Measurements from ENCODE around the gene TREML2. TPM values are rescaled to one million over a fixed set of nuclear protein-coding genes. Genes with fewer than 3 reads are reported as not detected.
"Not testable (repeated sequence)": the region's sequence is repeated elsewhere in the genome, so short reads cannot be mapped to it uniquely, and the experiment has no call there.

The TREML2 gene
- total RNA-seq, 1 experiment from 2014 or later: not detected

- DNase-seq (ENCODE audit: low read depth): no peak
- in situ Hi-C loops (cut with HindIII; ENCODE audit: low pct_unique_long_range_greater_than_20kb, low sequenced_read_pairs): no loop called here
Measured at GRCh38 chr6:41214559-41215238, 13.8 kb upstream of the TREML2 start.

GRCh38 chr6:41209547-41210320, 8.8 kb upstream of the TREML2 start:
- no peak for DNase-seq (ENCODE audit: low read depth)
- in situ Hi-C loops (cut with HindIII; ENCODE audit: low pct_unique_long_range_greater_than_20kb, low sequenced_read_pairs): no loop called here

GRCh38 chr6:41208439-41209106, 7.6 kb upstream of the TREML2 start:
- in situ Hi-C loops (cut with HindIII; ENCODE audit: low pct_unique_long_range_greater_than_20kb, low sequenced_read_pairs): no loop called here
- DNase-seq (ENCODE audit: low read depth): no peak

DNA sequence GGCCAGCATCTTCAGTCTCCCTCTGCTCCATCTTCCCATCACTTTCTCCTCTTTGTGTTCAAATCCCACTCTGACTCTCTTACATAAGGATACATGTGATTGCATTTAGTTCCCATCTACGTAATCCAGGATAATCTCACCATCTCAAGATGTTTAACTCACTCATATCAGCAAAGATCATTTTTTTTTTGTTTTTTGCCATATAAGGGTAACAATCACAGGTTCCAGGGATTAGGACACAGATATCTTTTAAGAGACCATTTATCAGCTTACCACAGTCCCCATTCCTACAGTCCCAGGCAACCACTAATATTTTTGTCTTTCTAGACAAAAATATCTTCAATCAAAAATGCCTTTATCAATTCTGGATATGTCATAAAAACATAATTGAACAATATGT, 3.2 kb upstream of the TREML2 start:
- DNase-seq (ENCODE audit: low read depth): no peak
- in situ Hi-C loops (cut with HindIII; ENCODE audit: low pct_unique_long_range_greater_than_20kb, low sequenced_read_pairs): no loop called here

DNA sequence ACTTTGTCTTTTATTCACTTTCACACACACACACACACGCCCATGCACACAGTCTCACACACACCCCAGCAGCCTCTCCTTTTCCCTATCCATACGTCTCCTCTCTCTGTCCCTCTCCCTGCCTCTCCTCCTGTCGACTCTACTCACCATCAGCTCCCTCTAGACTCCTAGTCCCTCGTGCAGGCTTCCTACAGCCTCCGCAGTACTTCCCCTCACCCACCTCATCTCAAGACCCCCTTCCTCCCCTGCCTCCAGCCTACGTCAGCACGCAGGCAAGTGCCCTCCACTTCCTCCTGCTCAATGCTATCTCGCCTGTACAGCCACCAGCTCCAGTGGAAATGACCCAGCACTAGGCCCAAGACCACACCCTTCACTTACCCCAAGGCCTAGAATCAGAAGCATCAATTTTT, 820 bp upstream of the TREML2 start:
- no peak for DNase-seq (ENCODE audit: low read depth)
- in situ Hi-C loops (cut with HindIII; ENCODE audit: low pct_unique_long_range_greater_than_20kb, low sequenced_read_pairs): no loop called here

- in situ Hi-C loops (cut with HindIII; ENCODE audit: low pct_unique_long_range_greater_than_20kb, low sequenced_read_pairs): no loop called here
- DNase-seq (ENCODE audit: low read depth): no peak
Measured at GRCh38 chr6:41200296-41200900, 551 bp downstream of the TREML2 start.

- in situ Hi-C loops (cut with HindIII; ENCODE audit: low pct_unique_long_range_greater_than_20kb, low sequenced_read_pairs): no loop called here
- DNase-seq (ENCODE audit: low read depth): no peak
Measured at GRCh38 chr6:41199552-41200246, 1.2 kb downstream of the TREML2 start.

DNA sequence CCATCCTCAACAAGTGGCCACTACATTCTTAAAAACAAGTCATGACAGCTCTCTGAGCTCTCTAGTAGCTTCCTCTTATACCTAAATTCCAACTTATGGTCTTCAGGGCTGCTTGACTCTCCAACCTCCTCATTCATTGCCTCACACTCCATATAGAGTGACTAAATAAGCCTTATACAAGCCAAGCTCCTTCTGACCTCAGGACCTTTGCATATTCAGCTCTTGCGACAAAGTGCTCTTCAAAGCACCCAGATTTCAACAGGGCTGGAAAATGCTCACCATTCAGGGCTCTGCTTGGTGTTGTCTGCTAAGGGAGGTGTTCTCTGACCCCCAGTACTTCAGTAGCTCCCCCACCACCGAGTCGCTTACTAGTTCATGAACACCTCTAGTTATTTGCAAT, 3.7 kb downstream of the TREML2 start:
- in situ Hi-C loops (cut with HindIII; ENCODE audit: low pct_unique_long_range_greater_than_20kb, low sequenced_read_pairs): no loop called here
- DNase-seq (ENCODE audit: low read depth): no peak

DNA sequence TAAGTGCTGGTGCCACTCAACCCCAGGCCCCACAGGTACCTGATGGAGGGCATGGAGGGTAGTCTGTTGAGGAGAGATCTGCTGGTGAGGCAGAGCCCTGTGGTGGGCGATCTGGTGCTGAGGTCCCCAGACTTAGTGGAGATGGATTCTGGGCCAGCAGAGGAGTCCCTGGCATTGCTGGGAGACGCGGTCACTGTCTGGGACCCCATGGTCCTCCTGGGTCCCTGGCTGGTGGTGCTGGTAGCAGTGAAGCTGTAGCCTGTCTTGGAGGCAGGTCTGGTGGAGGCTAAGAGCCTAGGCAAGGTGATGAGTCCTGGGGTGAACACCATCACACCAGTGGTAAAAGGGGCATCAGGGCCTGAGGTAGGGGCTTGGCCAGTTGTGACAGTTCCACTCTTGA, 6.6 kb downstream of the TREML2 start:
- DNase-seq (ENCODE audit: low read depth): no peak
- in situ Hi-C loops (cut with HindIII; ENCODE audit: low pct_unique_long_range_greater_than_20kb, low sequenced_read_pairs): no loop called here

GRCh38 chr6:41193884-41194283, 7.1 kb downstream of the TREML2 start:
- DNase-seq (ENCODE audit: low read depth): no peak
- in situ Hi-C loops (cut with HindIII; ENCODE audit: low pct_unique_long_range_greater_than_20kb, low sequenced_read_pairs): no loop called here

GRCh38 chr6:41193171-41193734, 7.7 kb downstream of the TREML2 start:
- no peak for DNase-seq (ENCODE audit: low read depth)
- in situ Hi-C loops (cut with HindIII; ENCODE audit: low pct_unique_long_range_greater_than_20kb, low sequenced_read_pairs): no loop called here

DNA sequence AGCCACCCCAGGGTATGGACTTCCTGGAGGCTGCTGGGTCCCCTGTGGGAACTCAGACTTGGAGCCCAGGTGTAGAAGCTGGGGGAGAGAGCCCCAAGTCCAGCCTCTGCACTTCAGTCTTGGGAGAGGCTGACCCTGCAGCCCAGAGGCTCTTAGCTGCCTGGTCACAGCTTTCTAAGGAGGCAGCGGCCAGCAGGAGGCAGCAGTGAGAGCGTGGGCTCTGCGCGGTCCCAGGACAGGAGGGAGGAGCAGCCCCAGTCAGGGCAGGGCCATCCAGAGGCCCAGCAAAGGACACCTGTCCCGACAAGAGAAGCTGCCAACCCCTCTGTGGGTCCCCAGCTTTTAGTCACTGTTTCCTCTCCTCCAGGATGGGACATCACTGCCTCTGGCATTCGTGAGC, 9.4 kb downstream of the TREML2 start:
- in situ Hi-C loops (cut with HindIII; ENCODE audit: low pct_unique_long_range_greater_than_20kb, low sequenced_read_pairs): no loop called here

DNA sequence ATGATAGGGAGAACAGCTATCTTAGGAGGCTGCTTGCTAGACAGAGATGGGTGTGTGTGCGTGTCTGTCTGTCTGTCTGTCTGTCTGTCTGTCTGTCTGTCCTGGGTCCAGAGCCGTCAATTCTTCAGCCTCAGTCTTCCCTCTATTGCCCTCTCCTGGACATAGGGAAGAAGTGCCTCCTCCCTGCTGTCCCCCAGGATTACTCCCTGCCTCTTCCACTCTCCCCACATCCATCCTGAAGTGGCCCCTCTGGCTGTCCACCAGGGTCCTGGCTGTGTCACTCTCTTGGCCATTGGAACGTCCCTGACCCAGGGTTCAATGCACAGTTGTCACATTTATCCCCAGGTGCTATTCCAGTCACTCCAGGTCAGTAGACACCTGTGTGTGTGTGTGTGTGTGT, 10.2 kb downstream of the TREML2 start:
- DNase-seq (ENCODE audit: low read depth): no peak
- in situ Hi-C loops (cut with HindIII; ENCODE audit: low pct_unique_long_range_greater_than_20kb, low sequenced_read_pairs): no loop called here

More for the DNA sequence above, 9.4 kb downstream of the TREML2 start:
- DNase-seq (ENCODE audit: low read depth): no peak

DNA sequence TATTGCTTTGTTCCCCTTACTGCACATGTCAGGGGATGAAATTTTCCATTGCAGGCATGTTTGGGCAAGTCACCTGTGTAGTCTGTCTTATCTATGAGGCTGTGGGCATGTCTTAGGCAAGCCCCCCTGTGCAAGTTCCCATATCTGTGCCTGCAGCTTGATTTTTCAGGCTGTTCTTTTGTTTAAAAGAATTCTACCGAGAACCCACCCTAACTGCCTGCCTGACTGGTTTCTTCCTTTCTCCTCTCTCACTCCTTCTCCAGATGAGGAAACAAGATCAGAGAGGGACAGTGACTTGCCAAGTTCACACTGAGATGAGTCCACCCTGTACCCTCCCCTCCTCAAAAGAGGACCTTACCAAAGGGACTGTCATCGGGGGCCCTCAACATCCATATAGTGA, 11.0 kb downstream of the TREML2 start:
- in situ Hi-C loops (cut with HindIII; ENCODE audit: low pct_unique_long_range_greater_than_20kb, low sequenced_read_pairs): no loop called here
- DNase-seq (ENCODE audit: low read depth): no peak

GRCh38 chr6:41189046-41189445, 11.9 kb downstream of the TREML2 start:
- in situ Hi-C loops (cut with HindIII; ENCODE audit: low pct_unique_long_range_greater_than_20kb, low sequenced_read_pairs); DNase-seq (ENCODE audit: low read depth): not testable (repeated sequence)

GRCh38 chr6:41187924-41188886, 12.7 kb downstream of the TREML2 start:
- in situ Hi-C loops (cut with HindIII; ENCODE audit: low pct_unique_long_range_greater_than_20kb, low sequenced_read_pairs): no loop called here
- DNase-seq (ENCODE audit: low read depth): no peak

DNA sequence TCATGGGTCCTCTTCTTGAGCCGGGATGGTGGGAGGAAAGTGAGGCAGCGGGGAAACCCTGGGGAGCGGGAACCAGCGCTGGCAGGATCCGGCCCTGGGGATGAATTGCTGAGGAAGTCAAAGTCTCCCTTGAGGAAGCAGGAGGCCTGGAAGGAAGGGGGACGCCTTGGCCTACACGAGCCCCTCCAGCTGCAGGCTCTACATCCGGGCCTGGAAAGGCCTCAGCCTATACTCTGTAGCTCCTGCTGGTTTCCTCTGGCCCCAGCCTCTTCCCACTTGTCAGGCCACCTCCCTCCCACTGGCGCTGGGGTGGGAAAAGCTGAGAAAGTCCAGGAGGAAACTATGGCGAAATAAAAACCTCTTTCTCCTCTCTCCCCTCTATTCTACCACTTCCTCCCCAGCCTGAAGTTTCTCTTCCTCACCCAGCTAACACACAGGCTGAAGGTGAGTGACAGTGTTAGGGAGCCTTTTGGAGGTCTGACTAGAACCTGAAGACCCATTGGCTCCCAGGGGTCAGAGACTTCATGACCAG, 14.9 kb downstream of the TREML2 start:
- in situ Hi-C loops (cut with HindIII; ENCODE audit: low pct_unique_long_range_greater_than_20kb, low sequenced_read_pairs): no loop called here
- no peak for DNase-seq (ENCODE audit: low read depth)

Data from Caki2 (cell line).